OCI-LY7 (cell line): ENCODE data around the gene PRKX. TPM values are rescaled to one million over a fixed set of nuclear protein-coding genes. Genes with fewer than 3 reads are reported as not detected.
"Not testable (repeated sequence)": the region's sequence is repeated elsewhere in the genome, so short reads cannot be mapped to it uniquely, and the experiment has no call there.

ENCODE experiments used
- BruUV-seq: library from RNA; stranded (reverse); fragments of 400-500 nt; replicated peaks from 2 replicates; lab custom pipeline; 2021; lab: Mats Ljungman, UMichigan
- CTCF ChIA-PET: fragments of 300-600 bp; sonication (Branson Sonifier 250); formaldehyde crosslinking; loops from one replicate; lab custom pipeline; 2022; ENCODE audit warnings: antibody characterized with exemption; ENCODE audit not compliant: unreplicated experiment; lab: Charles Lee
- POLR2A ChIA-PET: fragments of 300-600 bp; sonication (Branson Sonifier 250); formaldehyde crosslinking; loops from one replicate; lab custom pipeline; 2022; ENCODE audit warnings: antibody characterized with exemption; lab: Charles Lee
- DNase-seq: peaks from one replicate; pipeline ENCODE4 v3.0.0-alpha.2; 2015; ENCODE audit warnings: low spot score
- H2AFZ ChIP-seq: fragments of 200-600 bp; sonication (generic), shearing (Covaris generic); 2 replicates; pipeline ENCODE4 v1.6.1; 2014; ENCODE audit warnings: mild to moderate bottlenecking, antibody characterized with exemption, low read length, moderate library complexity
- H3K27ac ChIP-seq: fragments of 200-600 bp; sonication (generic); 2 replicates; pipeline ENCODE4 v1.5.1; 2014; ENCODE audit warnings: mixed run types, low read depth, mild to moderate bottlenecking, moderate library complexity, low read length, inconsistent platforms; ENCODE audit not compliant: poor library complexity, severe bottlenecking
- H3K36me3 ChIP-seq: fragments of 200-600 bp; sonication (generic); 2 replicates; pipeline ENCODE4 v1.6.1; 2014; ENCODE audit warnings: mild to moderate bottlenecking, antibody characterized with exemption, low read length, moderate library complexity, mixed read lengths; ENCODE audit not compliant: insufficient read depth
- H3K4me1 ChIP-seq: fragments of 200-600 bp; sonication (generic); 2 replicates; pipeline ENCODE4 v1.5.1; 2014; ENCODE audit warnings: mild to moderate bottlenecking, low read length; ENCODE audit not compliant: insufficient read depth, poor library complexity, severe bottlenecking
- H3K4me2 ChIP-seq: fragments of 200-600 bp; sonication (generic); 2 replicates; pipeline ENCODE4 v1.6.1; 2014; ENCODE audit warnings: mild to moderate bottlenecking, low read length
- H3K4me3 ChIP-seq: fragments of 200-600 bp; sonication (generic); 2 replicates; pipeline ENCODE4 v1.5.1; 2014; ENCODE audit warnings: mild to moderate bottlenecking, low read depth, low read length; ENCODE audit not compliant: poor library complexity, severe bottlenecking
- H3K79me2 ChIP-seq: fragments of 200-600 bp; sonication (generic); 2 replicates; pipeline ENCODE4 v1.6.1; 2016; ENCODE audit warnings: low read depth, mild to moderate bottlenecking, low read length, moderate library complexity, mixed read lengths; ENCODE audit not compliant: insufficient read depth
- H3K9me2 ChIP-seq: fragments of 200-600 bp; sonication (generic); 2 replicates; pipeline ENCODE4 v1.6.1; 2016; ENCODE audit warnings: mild to moderate bottlenecking, low read length, mixed read lengths; ENCODE audit not compliant: insufficient read depth
- H3K9me3 ChIP-seq: fragments of 200-600 bp; sonication (generic); 2 replicates; pipeline ENCODE4 v1.6.1; 2014; ENCODE audit warnings: mild to moderate bottlenecking, mixed run types, low read length, mixed read lengths
- H4K20me1 ChIP-seq: fragments of 200-600 bp; sonication (generic); 2 replicates; pipeline ENCODE4 v1.6.1; 2014; ENCODE audit warnings: mild to moderate bottlenecking, antibody characterized with exemption, low read length, moderate library complexity, mixed read lengths; ENCODE audit not compliant: insufficient read depth
- CTCF ChIP-seq: fragments of 200-600 bp; sonication (generic); conservative IDR thresholded peaks from 2 replicates; pipeline ENCODE4 v1.5.1; 2014; ENCODE audit warnings: mild to moderate bottlenecking, antibody characterized with exemption, low read length, moderate library complexity, mixed read lengths
- EZH2phosphoT487 ChIP-seq: fragments of 200-600 bp; sonication (generic); IDR thresholded peaks from 2 replicates; pipeline ENCODE4 v1.6.1; 2018; ENCODE audit warnings: low read depth, borderline replicate concordance, mild to moderate bottlenecking, mixed run types, antibody characterized with exemption, low read length, moderate library complexity, mixed read lengths
- intact Hi-C: fragments of 100-400 bp; cut with micrococcal nuclease; formaldehyde crosslinking; loops from one replicate; pipeline ENCODE4 v1.10.0; 2022; ENCODE audit not compliant: unreplicated experiment
- total RNA-seq, 2 experiments: library from RNA; depleted of rRNA in 1 of 2; stranded (reverse); fragments of >200 nt in 1 of 2; shearing (Covaris generic) in 1 of 2; gene quantifications; 2 replicates each; pipeline ENCODE4 v1.2.3, GENCODE V29; 2014 to 2022

PRKX gene
- total RNA-seq, 2 experiments from 2014 or later: 14.6 to 23.6 TPM

- CTCF ChIA-PET: no interaction called here
Measured at GRCh38 chrX:3738509-3738908, 25.1 kb upstream of the PRKX start.

GRCh38 chrX:3736536-3736935 is 23.1 kb upstream of the PRKX start:
- H3K79me2 ChIP-seq, DNase-seq, H3K9me2 ChIP-seq, CTCF ChIA-PET, intact Hi-C loops, H2AFZ ChIP-seq, H3K4me2 ChIP-seq, H3K4me3 ChIP-seq, H4K20me1 ChIP-seq, POLR2A ChIA-PET, H3K9me3 ChIP-seq, H3K27ac ChIP-seq, H3K36me3 ChIP-seq, H3K4me1 ChIP-seq, BruUV-seq: not testable (repeated sequence)

More at GRCh38 chrX:3738509-3738908, 25.1 kb upstream of the PRKX start:
- Histone ChIP-seq H3K4me2 (no peak overlapping the region), H4K20me1 (no peaks in the 10 kb centered on the region), H3K4me1 (no peaks in the 10 kb centered on the region), H3K36me3 (no peaks in the 10 kb centered on the region), H3K9me2 (no peaks in the 10 kb centered on the region), H3K79me2 (no peaks in the 10 kb centered on the region), H3K9me3 (no peaks in the 10 kb centered on the region), H2AFZ (no peak overlapping the region), H3K4me3 (no peak overlapping the region), H3K27ac (no peak overlapping the region)
- no peak for DNase-seq
- POLR2A ChIA-PET: no interaction called here
- intact Hi-C loops: no loop called here
- TF ChIP-seq CTCF (no peak), EZH2phosphoT487 (no peak)
- no TSS peak for BruUV-seq

- H3K9me2 ChIP-seq, H3K36me3 ChIP-seq, intact Hi-C loops, H4K20me1 ChIP-seq, POLR2A ChIA-PET, CTCF ChIA-PET, DNase-seq, H3K4me1 ChIP-seq, BruUV-seq, H2AFZ ChIP-seq, H3K27ac ChIP-seq, H3K4me2 ChIP-seq, H3K9me3 ChIP-seq, H3K4me3 ChIP-seq, H3K79me2 ChIP-seq: not testable (repeated sequence)
Measured at GRCh38 chrX:3735891-3736290, 22.4 kb upstream of the PRKX start.

- H3K27ac ChIP-seq, H3K9me2 ChIP-seq, H2AFZ ChIP-seq, H3K4me3 ChIP-seq, DNase-seq, intact Hi-C loops, BruUV-seq, H4K20me1 ChIP-seq, H3K4me2 ChIP-seq, H3K36me3 ChIP-seq, H3K79me2 ChIP-seq, CTCF ChIA-PET, H3K9me3 ChIP-seq, H3K4me1 ChIP-seq, POLR2A ChIA-PET: not testable (repeated sequence)
Measured at GRCh38 chrX:3734456-3734855, 21.0 kb upstream of the PRKX start.
